Measurements from ENCODE around the gene CYREN. TPM values are rescaled to one million over a fixed set of nuclear protein-coding genes. Genes with fewer than 3 reads are reported as not detected.

CYREN gene
- total and polyA plus RNA-seq, 2 of the 13 experiments (the other 11 are each of a cell fraction or from before 2014, with no cell fraction given): 20.7 to 60.7 TPM

DNA sequence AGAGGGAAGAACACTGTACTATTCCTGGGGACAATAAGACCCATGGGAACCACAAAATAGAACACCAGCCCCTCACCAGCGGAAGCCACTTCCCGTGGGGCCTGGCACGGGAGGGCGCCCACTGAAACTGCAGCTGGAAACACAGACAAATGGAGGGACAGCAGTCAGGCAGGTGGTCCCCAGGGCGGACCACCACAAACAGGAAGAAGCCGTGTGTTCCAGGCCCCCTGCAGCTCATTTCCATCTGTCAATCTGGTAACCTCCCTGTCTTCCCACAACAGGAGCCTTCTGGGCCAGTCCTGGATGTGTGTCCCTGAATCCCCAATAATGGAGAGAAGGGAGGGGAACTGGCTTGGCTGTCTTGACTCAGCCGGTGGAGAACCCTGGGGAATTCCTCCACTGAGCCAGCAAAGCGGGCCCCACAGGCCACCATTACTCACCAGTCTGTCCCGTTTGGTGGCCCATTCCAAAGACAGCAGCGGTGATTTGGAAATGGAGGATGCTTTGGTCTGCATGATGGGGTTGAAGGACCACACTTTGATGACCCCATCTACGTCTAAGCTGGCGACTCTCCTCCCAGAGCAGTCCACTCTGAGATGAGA, 24.1 kb upstream of the CYREN start (continued):
- TF ChIP-seq, protein P1, sequence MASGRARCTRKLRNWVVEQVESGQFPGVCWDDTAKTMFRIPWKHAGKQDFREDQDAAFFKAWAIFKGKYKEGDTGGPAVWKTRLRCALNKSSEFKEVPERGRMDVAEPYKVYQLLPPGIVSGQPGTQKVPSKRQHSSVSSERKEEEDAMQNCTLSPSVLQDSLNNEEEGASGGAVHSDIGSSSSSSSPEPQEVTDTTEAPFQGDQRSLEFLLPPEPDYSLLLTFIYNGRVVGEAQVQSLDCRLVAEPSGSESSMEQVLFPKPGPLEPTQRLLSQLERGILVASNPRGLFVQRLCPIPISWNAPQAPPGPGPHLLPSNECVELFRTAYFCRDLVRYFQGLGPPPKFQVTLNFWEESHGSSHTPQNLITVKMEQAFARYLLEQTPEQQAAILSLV (CRISPR knock-in tag; IDR thresholded peaks at IDR 0.05; ENCODE audit: borderline replicate concordance): no peak
- TF ChIP-seq TBX2 (CRISPR knock-in tag; IDR thresholded peaks at IDR 0.05; ENCODE audit: borderline replicate concordance) (no peak), KDM3A (CRISPR knock-in tag; IDR thresholded peaks at IDR 0.05; ENCODE audit: low read depth) (no peak), RARA (CRISPR knock-in tag; IDR thresholded peaks at IDR 0.05) (no peak), SNAPC2 (CRISPR knock-in tag; IDR thresholded peaks at IDR 0.05) (no peak)
- TF ChIP-seq, protein P2, sequence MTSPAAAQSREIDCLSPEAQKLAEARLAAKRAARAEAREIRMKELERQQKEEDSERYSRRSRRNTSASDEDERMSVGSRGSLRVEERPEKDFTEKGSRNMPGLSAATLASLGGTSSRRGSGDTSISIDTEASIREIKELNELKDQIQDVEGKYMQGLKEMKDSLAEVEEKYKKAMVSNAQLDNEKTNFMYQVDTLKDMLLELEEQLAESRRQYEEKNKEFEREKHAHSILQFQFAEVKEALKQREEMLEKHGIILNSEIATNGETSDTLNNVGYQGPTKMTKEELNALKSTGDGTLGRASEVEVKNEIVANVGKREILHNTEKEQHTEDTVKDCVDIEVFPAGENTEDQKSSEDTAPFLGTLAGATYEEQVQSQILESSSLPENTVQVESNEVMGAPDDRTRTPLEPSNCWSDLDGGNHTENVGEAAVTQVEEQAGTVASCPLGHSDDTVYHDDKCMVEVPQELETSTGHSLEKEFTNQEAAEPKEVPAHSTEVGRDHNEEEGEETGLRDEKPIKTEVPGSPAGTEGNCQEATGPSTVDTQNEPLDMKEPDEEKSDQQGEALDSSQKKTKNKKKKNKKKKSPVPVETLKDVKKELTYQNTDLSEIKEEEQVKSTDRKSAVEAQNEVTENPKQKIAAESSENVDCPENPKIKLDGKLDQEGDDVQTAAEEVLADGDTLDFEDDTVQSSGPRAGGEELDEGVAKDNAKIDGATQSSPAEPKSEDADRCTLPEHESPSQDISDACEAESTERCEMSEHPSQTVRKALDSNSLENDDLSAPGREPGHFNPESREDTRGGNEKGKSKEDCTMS (CRISPR knock-in tag; conservative IDR thresholded peaks at IDR 0.05): no peak
- TF ChIP-seq, protein P3, sequence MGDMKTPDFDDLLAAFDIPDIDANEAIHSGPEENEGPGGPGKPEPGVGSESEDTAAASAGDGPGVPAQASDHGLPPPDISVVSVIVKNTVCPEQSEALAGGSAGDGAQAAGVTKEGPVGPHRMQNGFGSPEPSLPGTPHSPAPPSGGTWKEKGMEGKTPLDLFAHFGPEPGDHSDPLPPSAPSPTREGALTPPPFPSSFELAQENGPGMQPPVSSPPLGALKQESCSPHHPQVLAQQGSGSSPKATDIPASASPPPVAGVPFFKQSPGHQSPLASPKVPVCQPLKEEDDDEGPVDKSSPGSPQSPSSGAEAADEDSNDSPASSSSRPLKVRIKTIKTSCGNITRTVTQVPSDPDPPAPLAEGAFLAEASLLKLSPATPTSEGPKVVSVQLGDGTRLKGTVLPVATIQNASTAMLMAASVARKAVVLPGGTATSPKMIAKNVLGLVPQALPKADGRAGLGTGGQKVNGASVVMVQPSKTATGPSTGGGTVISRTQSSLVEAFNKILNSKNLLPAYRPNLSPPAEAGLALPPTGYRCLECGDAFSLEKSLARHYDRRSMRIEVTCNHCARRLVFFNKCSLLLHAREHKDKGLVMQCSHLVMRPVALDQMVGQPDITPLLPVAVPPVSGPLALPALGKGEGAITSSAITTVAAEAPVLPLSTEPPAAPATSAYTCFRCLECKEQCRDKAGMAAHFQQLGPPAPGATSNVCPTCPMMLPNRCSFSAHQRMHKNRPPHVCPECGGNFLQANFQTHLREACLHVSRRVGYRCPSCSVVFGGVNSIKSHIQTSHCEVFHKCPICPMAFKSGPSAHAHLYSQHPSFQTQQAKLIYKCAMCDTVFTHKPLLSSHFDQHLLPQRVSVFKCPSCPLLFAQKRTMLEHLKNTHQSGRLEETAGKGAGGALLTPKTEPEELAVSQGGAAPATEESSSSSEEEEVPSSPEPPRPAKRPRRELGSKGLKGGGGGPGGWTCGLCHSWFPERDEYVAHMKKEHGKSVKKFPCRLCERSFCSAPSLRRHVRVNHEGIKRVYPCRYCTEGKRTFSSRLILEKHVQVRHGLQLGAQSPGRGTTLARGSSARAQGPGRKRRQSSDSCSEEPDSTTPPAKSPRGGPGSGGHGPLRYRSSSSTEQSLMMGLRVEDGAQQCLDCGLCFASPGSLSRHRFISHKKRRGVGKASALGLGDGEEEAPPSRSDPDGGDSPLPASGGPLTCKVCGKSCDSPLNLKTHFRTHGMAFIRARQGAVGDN (CRISPR knock-in tag; IDR thresholded peaks at IDR 0.05): no peak
